HCT116 (cell line): ENCODE results near the gene SERGEF.

Experiments used
- CEBPB ChIP-seq: IDR thresholded peaks from 2 replicates; pipeline ENCODE4 v1.6.1; 2012; ENCODE audit warnings: low read depth
- CTCF ChIP-seq, 3 experiments: fragments of 200-600 bp in 1 of 3; sonication (generic) in 1 of 3; IDR thresholded peaks in 2 of 3; conservative IDR thresholded peaks in 1 of 3; 2 replicates each; pipeline ENCODE4 v1.5.1; 2012 to 2017; ENCODE audit warnings: low read depth in 2 of 3, low read length in 2 of 3, antibody characterized with exemption in 1 of 3, borderline replicate concordance in 1 of 3, control low read depth in 1 of 3, mild to moderate bottlenecking in 1 of 3, mixed read lengths in 1 of 3, mixed run types in 1 of 3, moderate library complexity in 1 of 3; ENCODE audit not compliant: insufficient read depth in 1 of 3
- EZH2 ChIP-seq: fragments of 200-600 bp; sonication (generic); IDR thresholded peaks from 2 replicates; pipeline ENCODE4 v1.6.1; 2017; ENCODE audit warnings: antibody characterized with exemption, mixed run types
- EZH2phosphoT487 ChIP-seq: fragments of 200-600 bp; IDR thresholded peaks from 2 replicates; pipeline ENCODE4 v1.6.1; 2018; ENCODE audit warnings: antibody characterized with exemption, borderline replicate concordance
- MAX ChIP-seq: IDR thresholded peaks from 2 replicates; pipeline ENCODE4 v1.6.1; 2012
- POLR2A ChIP-seq: IDR thresholded peaks from 2 replicates; pipeline ENCODE4 v1.7.0; 2011; ENCODE audit warnings: borderline replicate concordance; ENCODE audit not compliant: insufficient read depth, insufficient read length; ENCODE audit errors: extremely low read depth
- POLR2AphosphoS5 ChIP-seq: IDR thresholded peaks from 2 replicates; pipeline ENCODE4 v1.6.1; 2011; ENCODE audit warnings: mild to moderate bottlenecking, low read depth, low read length, moderate library complexity
- SIN3A ChIP-seq: IDR thresholded peaks from 2 replicates; pipeline ENCODE4 v1.6.1; 2012; ENCODE audit warnings: low read depth
- SP1 ChIP-seq: IDR thresholded peaks from 2 replicates; pipeline ENCODE4 v1.6.1; 2012; ENCODE audit warnings: low read depth
- ZNF274 ChIP-seq: fragments of 200-500 bp; sonication (Bioruptor generic); IDR thresholded peaks from 2 replicates; pipeline ENCODE4 v1.6.1; 2014; ENCODE audit warnings: mild to moderate bottlenecking, low read depth, low read length, inconsistent platforms

- TF ChIP-seq POLR2AphosphoS5 = no peak
- no peak for TF ChIP-seq CTCF (IDR thresholded peaks at IDR 0.05 in 2 of 3, conservative IDR thresholded peaks at IDR 0.05 in 1 of 3; ENCODE audit: borderline replicate concordance in 1 of 3, insufficient read depth in 1 of 3, low read depth in 2 of 3, low read length in 2 of 3)
- TF ChIP-seq EZH2phosphoT487 = no peak
- no peak for TF ChIP-seq SP1
- no peak for TF ChIP-seq SIN3A
- no peak for TF ChIP-seq POLR2A
- no peak for TF ChIP-seq MAX
- no peak for TF ChIP-seq EZH2
- TF ChIP-seq ZNF274 = no peak
- TF ChIP-seq CEBPB = no peak
These were observed 257.0 kb downstream of the SERGEF start for GRCh38 chr11:17755891-17756290.
